ENCODE results near the gene PPP1R14D.

GRCh38 chr15:40829115-40829514 is 607 bp upstream of the PPP1R14D start:
- TF ChIP-seq CTCF (conservative IDR thresholded peaks at IDR 0.05) (no peak), EZH2 (IDR thresholded peaks at IDR 0.05; ENCODE audit: low read depth) (no peak)
